IPS-20b (cell line): ENCODE results near the gene ZC3H7B.

Source experiments
- H3K27ac ChIP-seq: one replicate; pipeline ENCODE4 v1.5.1; 2013; ENCODE audit warnings: low read length
- H3K27me3 ChIP-seq: 2 replicates; pipeline ENCODE4 v1.6.1; 2013; ENCODE audit warnings: mild to moderate bottlenecking, low read length, inconsistent platforms; ENCODE audit not compliant: insufficient read depth
- H3K36me3 ChIP-seq: 2 replicates; pipeline ENCODE4 v1.6.1; 2013; ENCODE audit warnings: low read depth, mild to moderate bottlenecking, inconsistent platforms, low read length, moderate library complexity; ENCODE audit not compliant: insufficient read depth
- H3K4me1 ChIP-seq: 2 replicates; pipeline ENCODE4 v1.6.1; 2013; ENCODE audit warnings: mild to moderate bottlenecking, control low read depth, inconsistent platforms, low read length, moderate library complexity; ENCODE audit not compliant: insufficient read depth
- H3K4me3 ChIP-seq: 2 replicates; pipeline ENCODE4 v1.5.1; 2013; ENCODE audit warnings: mild to moderate bottlenecking, low read length, inconsistent platforms
- H3K9ac ChIP-seq: 2 replicates; pipeline ENCODE4 v1.6.1; 2013; ENCODE audit warnings: low read depth, mild to moderate bottlenecking, inconsistent platforms, low read length, moderate library complexity
- H3K9me3 ChIP-seq: 2 replicates; pipeline ENCODE4 v1.6.1; 2013; ENCODE audit warnings: mild to moderate bottlenecking, low read depth, low read length, inconsistent platforms; ENCODE audit not compliant: insufficient read depth

Gene ZC3H7B

DNA sequence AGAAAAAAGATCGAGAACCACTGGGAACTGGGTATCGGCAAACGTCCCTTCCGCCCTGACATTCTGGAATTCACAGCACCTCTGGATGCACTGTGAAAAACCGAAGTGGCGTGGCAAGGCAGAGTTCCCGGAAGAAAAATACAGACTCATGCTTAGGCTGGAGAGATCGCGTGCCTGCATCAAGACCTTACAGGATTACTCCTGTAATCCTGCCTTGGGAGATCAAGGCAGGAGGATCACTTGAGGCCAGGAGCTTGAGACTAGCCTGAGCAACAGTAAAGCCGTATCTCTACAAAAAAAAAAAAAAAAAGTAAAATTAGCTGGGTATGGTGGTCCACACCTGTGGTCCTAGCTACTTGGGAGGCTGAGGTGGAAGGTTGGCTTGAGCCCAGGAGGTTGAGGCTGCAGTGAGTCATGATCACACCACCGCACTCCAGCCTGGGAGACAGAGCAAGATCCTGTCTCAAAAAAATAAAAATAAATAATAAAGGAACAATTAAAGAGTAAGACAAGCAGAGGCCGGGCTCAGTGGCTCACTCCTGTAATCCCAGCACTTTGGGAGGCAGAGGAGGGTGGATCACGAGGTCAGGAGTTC, 60.5 kb downstream of the ZC3H7B start:
- H3K27ac ChIP-seq = no peak overlapping the region
- no peak overlapping the region for H3K4me3 ChIP-seq
- H3K9ac ChIP-seq = 0 out of 2 replicates have a peak overlapping the region, but pooled peaks have one; percentile 39
- H3K36me3 ChIP-seq = peaks cover 8% of the 10 kb centered on the region; the same call in 1 of the 2 replicates
- no peaks in the 10 kb centered on the region for H3K27me3 ChIP-seq
- H3K9me3 ChIP-seq = no peaks in the 10 kb centered on the region
- peaks cover 18% of the 10 kb centered on the region; the same call in 1 of the 2 replicates for H3K4me1 ChIP-seq

DNA sequence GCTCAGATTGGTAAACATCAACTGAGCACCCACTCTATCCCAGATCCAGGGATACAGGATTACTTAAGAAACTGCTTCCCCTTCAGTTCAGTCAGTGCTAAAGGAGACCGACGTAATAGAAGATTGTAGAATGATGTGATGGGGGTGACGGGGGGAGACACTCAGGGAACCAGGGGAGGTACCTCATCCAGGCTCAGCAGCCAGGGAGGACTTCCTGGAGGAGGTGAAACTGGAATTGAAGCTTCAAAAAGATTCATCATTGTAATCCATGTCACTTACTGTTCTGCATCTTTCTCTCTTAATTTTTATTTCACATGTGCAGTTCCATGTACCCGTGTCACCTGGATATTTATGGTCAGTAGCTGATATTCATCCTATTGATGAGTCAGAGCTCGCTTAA, 61.3 kb downstream of the ZC3H7B start:
- Histone ChIP-seq H3K27me3 (no peaks in the 10 kb centered on the region), H3K9ac (no peak overlapping the region), H3K36me3 (peaks cover 7% of the 10 kb centered on the region; the same call in 1 of the 2 replicates), H3K4me3 (no peak overlapping the region), H3K27ac (no peak overlapping the region), H3K4me1 (peaks cover 18% of the 10 kb centered on the region; the same call in 1 of the 2 replicates), H3K9me3 (no peaks in the 10 kb centered on the region)

DNA sequence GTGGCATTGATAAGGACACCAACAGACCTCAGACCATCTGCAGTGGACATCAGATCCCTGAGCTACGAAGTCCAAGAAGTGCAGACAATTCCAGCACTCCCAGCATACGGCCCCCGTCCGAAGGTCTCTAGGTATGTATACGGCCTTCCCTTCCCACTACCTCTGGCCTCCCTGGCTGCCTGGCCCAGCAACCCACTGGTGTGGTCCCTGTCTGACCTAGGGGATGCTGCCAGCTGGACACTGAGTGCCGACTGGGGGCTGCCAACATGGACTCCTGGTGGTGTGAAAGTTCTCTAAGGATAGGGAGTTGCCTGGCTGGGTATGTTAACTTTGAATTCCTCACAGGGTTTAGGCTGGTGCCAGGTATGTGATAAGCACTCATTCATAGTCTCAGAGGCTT, 62.9 kb downstream of the ZC3H7B start:
- Histone ChIP-seq H3K27me3 (no peaks in the 10 kb centered on the region), H3K4me3 (no peak overlapping the region), H3K36me3 (no peaks in the 10 kb centered on the region), H3K9ac (no peak overlapping the region), H3K9me3 (no peaks in the 10 kb centered on the region), H3K27ac (no peak overlapping the region), H3K4me1 (peaks cover 18% of the 10 kb centered on the region; the same call in 1 of the 2 replicates)

DNA sequence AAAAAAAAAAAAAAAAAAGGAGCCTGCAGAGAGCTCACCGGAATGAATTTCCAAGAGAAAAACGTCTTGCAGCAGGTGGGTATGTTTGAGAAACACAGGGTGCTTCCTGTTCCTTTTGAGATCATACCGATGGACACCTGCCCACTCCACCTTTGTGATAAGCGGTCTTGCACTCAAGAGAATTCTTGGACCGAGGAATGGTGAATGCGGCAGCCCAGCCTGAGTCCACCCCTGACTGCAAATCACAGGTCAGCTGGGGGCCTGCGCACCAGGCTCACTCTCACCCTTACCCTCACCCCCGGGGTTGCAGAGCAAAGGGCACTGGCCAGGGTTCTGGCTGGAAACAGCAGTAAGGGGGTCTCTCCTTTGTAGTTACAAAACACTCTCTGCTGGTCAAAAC, 63.6 kb downstream of the ZC3H7B start:
- H3K4me1 ChIP-seq = peaks cover 13% of the 10 kb centered on the region; the same call in 1 of the 2 replicates
- no peak overlapping the region for H3K4me3 ChIP-seq
- H3K9ac ChIP-seq = no peak overlapping the region
- no peaks in the 10 kb centered on the region for H3K9me3 ChIP-seq
- H3K36me3 ChIP-seq = no peaks in the 10 kb centered on the region
- no peak overlapping the region for H3K27ac ChIP-seq
- H3K27me3 ChIP-seq = no peaks in the 10 kb centered on the region

DNA sequence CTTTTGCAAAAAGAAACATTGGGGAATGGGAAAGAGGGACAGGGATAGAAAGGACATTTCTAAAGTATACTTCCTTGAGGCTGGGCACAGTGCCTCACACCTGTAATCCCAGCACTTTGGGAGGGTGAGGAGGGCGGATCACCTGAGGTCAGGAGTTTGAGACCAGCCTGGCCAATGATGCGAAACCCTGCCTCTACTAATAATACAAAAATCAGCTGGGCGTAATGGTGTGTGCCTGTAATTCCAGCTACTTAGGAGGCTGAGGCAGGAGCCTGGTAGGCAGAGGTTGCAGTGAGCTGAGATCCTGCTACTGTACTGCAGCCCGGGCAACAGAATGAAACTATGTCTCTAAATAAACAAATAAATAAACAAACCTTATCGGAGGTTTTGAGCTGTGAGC, 64.1 kb downstream of the ZC3H7B start:
- Histone ChIP-seq H3K9ac (no peak overlapping the region), H3K9me3 (no peaks in the 10 kb centered on the region), H3K4me1 (peaks cover 9% of the 10 kb centered on the region; the same call in 1 of the 2 replicates), H3K36me3 (no peaks in the 10 kb centered on the region), H3K27ac (no peak overlapping the region), H3K4me3 (no peak overlapping the region), H3K27me3 (no peaks in the 10 kb centered on the region)

DNA sequence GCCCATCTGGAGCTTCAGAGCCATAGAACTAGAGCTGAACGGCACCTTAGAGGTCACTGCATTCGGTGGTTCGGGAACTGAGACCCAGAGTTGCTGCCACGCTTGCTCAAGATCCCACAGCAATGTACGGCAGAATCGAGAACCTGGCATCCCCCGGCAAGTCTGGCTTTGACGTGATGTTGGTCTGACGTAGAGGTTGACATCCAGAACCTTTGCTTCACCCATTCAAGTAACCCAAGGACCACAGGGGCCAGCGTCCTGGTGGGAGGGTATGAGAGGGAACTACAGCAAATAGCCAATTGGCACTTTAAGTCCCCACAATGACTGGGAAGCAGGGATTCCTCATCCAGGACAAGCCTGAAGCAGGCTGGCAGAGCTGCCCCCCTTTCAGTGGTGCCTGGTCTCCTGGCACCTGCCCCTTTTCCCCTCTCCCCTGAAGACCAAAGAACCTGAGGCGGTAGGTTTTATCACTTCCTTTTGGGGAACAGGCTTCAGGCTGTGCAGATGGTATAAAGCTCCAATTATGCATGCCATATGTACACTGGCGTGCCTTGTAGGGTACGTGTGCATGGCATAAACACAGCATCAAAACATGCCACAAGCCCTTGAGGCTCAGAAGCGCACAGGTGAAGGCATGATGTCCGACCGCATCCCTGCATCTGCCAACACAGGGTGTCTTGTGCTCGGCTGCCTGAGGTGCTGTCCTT, 65.2 kb downstream of the ZC3H7B start:
- no peaks in the 10 kb centered on the region for H3K36me3 ChIP-seq
- H3K27ac ChIP-seq = no peak overlapping the region
- peaks cover 9% of the 10 kb centered on the region; the same call in 1 of the 2 replicates for H3K4me1 ChIP-seq
- H3K27me3 ChIP-seq = no peaks in the 10 kb centered on the region
- H3K4me3 ChIP-seq = no peak overlapping the region
- H3K9me3 ChIP-seq = no peaks in the 10 kb centered on the region
- no peak overlapping the region for H3K9ac ChIP-seq

DNA sequence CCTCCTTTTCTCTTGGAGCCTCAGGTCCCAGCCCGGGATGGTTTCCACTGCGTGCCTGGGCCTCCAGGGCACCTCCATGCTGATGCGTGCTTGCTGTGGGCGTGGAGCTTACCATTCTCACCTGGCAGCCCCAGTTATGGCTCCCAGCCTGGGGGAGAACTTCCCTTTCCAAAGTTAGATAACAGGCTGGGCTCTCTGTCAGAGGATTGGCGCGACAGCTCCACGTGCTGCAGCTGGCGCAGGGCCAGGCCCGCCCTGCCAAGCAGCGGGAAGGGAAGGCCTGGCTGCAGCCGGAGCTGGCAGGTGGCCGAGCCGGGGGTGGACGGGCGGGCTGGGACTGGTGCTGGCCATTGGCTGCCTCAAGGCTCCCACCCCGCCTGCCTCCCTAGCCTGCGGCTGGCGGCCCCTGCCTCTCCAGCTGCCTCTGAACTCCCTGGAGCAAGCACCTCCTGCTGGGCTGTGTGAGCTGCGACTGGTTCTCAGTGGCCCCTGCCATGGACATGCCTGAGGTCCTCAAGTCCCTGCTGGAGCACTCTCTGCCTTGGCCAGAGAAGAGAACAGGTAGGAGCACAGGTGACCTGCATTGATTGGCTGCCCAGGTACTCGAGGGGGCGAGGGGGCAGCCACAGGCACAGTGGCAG, 65.8 kb downstream of the ZC3H7B start:
- H3K4me3 ChIP-seq = no peak overlapping the region
- no peaks in the 10 kb centered on the region for H3K9me3 ChIP-seq
- H3K27me3 ChIP-seq = no peaks in the 10 kb centered on the region
- H3K27ac ChIP-seq = no peak overlapping the region
- no peaks in the 10 kb centered on the region for H3K36me3 ChIP-seq
- peaks cover 9% of the 10 kb centered on the region; the same call in 1 of the 2 replicates for H3K4me1 ChIP-seq
- no peak overlapping the region for H3K9ac ChIP-seq

DNA sequence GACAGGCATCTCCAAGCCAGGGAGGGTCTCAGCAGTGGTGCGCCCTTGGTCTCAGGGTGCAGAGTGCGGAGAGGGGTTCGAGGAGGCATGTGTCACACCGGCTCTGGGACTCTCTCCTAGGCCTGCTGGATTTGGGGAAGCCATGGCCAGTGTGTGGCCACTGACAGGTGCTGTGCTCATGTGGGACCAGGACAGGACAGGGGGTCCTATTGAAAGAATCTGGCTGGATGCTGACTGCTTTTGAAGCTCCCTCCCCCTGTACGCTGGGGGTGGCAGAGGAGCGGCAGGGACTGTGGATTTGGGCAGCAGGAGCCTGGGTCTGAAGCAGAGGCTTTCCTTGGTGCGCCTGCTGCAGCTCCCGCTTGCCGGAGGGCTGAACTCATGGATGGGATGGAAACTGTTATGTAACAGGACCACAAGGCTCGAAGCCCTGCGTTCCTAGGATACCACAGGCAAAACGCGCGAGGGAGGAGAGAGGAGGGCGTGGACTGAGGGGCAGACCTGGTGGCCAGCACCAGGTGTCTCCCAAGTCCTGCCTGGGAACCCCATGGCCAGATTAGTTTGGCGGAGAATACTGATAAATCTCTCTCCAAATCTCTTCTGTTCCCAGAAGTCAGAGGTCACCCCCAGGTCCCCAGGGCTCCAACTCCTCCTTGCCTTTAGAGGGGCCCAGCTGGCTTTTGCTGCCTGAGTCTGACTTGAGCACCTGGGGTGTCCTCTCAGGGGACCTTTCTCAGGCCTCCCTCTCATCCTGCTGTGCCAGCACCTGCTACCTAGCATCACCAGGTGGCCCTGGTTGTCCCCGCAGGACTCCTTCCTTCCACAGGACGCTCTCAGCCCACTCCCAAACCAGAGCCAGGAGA, 66.6 kb downstream of the ZC3H7B start:
- no peaks in the 10 kb centered on the region for H3K36me3 ChIP-seq
- no peaks in the 10 kb centered on the region for H3K9me3 ChIP-seq
- H3K27ac ChIP-seq = no peak overlapping the region
- H3K9ac ChIP-seq = no peak overlapping the region
- peaks cover 9% of the 10 kb centered on the region; the same call in 1 of the 2 replicates for H3K4me1 ChIP-seq
- no peaks in the 10 kb centered on the region for H3K27me3 ChIP-seq
- H3K4me3 ChIP-seq = no peak overlapping the region

DNA sequence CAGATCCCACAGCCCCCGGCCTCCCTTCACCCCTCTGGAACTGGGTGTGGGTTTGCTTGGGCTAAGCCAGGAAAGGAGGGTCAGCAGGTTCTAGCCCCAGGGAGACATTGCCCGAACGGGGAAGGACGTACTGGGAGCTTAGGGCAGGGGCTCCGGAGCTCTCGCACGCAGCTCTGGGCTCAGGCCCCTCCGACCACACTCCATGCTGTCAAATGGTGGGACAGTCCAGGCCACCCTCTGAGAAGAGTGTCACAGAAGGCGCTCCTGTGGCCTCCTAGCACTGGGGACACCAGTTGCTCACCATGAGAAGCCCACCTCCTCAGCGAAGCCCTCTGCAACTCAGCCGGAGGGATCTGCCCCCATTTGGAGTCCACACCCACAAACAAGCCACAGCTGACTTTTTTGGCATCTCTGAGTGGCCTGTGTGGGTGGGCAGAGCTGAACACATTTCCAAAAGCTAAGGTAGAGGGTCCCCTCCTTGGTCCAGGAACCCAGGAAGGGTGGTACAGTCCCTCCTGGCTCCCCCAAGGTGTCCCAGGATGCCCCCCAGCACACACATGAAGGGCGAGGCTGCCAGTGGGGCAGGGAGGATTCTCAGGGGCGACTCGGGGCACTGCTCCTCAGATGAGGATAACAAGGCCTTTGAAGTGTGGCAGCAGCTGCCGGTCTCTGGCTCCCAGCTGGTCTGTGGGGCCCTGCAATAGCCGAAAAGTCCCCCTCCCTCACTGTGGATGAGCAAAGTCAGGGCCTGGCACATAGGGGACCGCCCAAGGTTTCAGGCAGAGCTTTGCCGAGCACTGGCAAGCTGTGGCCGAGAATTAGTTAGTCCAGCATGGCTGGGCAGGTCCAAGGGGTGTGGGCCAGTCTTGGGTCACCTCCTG, 67.5 kb downstream of the ZC3H7B start:
- Histone ChIP-seq H3K9ac (no peak overlapping the region), H3K36me3 (no peaks in the 10 kb centered on the region), H3K4me1 (peaks cover 9% of the 10 kb centered on the region; the same call in 1 of the 2 replicates), H3K27me3 (no peaks in the 10 kb centered on the region), H3K9me3 (no peaks in the 10 kb centered on the region), H3K4me3 (no peak overlapping the region), H3K27ac (no peak overlapping the region)

DNA sequence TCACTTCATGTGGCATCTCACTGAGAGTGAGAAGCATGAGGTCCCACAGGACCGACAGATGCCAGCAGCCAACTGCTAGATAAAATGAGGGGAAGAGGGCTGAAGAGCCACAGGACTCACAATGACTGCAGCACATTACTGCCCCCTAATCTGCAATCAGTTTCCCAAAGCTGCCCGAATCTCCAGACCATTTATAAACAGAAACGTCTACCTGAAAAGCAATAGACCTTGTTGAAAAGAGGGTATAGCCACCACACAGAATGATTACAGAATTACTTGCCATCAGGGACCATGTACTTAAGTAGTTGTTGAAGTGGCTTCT, 68.1 kb downstream of the ZC3H7B start:
- Histone ChIP-seq H3K27me3 (no peaks in the 10 kb centered on the region), H3K4me3 (no peak overlapping the region), H3K9me3 (no peaks in the 10 kb centered on the region), H3K4me1 (peaks cover 5% of the 10 kb centered on the region; the same call in 1 of the 2 replicates), H3K9ac (no peak overlapping the region), H3K27ac (no peak overlapping the region), H3K36me3 (no peaks in the 10 kb centered on the region)

DNA sequence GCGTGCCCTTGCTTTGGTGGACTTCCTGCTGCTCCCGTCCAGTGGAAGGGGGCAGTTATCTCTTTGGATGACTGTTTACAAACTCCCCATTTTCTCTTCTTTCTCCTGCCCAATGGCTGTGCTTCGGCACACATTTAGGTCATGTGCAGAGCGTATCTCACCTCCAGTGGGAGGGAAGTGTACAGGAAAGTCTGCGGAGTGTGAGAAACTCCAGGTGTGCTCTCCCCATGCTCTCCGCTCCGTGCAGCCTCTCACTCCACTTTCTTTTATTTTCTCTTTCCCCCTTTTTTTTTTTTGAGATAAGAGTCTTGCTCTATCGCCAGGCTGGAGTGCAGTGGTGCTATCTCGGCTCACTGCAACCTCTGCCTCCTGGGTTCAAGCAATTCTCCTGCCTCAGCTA, 68.5 kb downstream of the ZC3H7B start:
- no peaks in the 10 kb centered on the region for H3K27me3 ChIP-seq
- H3K9me3 ChIP-seq = no peaks in the 10 kb centered on the region
- peaks cover 3% of the 10 kb centered on the region; the same call in 1 of the 2 replicates for H3K4me1 ChIP-seq
- H3K36me3 ChIP-seq = no peaks in the 10 kb centered on the region
- H3K27ac ChIP-seq = no peak overlapping the region
- no peak overlapping the region for H3K4me3 ChIP-seq
- H3K9ac ChIP-seq = no peak overlapping the region
